HEK293T (cell line): Measurements from ENCODE around the gene TAS2R42.

Source experiments
- ARNT ChIP-seq: fragments of 450-650 bp; IDR thresholded peaks from 2 replicates; pipeline ENCODE4 v1.6.1; 2017; ENCODE audit warnings: mild to moderate bottlenecking
- ELF4 ChIP-seq: fragments of 450-650 bp; IDR thresholded peaks from 2 replicates; pipeline ENCODE4 v1.6.1; 2017; ENCODE audit warnings: antibody characterized with exemption
- HDGF ChIP-seq: fragments of 450-650 bp; IDR thresholded peaks from 2 replicates; pipeline ENCODE4 v1.6.1; 2017; ENCODE audit warnings: antibody characterized with exemption, borderline replicate concordance

DNA sequence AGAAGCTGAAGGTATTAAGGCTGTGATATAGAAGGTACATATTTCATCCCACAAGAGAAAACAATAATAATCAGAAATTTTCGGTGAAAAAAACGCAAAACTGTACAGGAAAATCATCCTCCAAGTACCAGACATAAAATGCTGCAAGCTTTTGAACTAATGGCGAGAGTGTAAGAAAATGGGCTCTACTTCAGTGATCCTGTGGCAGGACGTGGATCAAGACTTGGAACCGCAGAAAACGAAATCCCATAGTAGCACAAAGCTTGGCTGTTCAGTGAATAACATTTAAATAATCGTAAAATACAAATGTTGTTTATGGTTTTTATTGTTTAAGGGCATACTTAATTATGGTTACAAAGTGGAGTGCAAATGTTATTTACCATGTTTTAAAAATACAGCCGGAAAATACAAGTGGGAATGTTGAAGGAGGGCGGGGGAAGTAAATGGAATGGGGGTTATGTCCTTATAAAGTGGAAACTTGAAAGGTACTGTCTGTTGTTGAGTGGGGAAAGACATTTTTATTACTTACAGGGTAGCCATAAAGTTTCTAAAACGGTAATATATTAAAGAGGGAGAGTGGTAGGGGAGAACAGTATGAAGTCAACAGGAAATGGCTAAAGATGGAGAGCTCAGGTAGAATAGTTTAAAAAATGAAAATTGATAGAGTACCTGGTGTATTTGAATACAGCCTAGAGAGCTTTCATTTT lies 14.6 kb downstream of the TAS2R42 start:
- no peak for TF ChIP-seq HDGF
- TF ChIP-seq ARNT = no peak
- no peak for TF ChIP-seq ELF4
